Measurements from ENCODE around the gene ARFGAP3.

Gene ARFGAP3

GRCh38 chr22:42819412-42820044, 37.5 kb downstream of the ARFGAP3 start:
- no peak for DNase-seq (ENCODE audit: low read depth)

GRCh38 chr22:42817556-42817955, 39.5 kb downstream of the ARFGAP3 start:
- DNase-seq (ENCODE audit: low read depth), result no peak

GRCh38 chr22:42816336-42816735, 40.7 kb downstream of the ARFGAP3 start:
- no peak for DNase-seq (ENCODE audit: low read depth)

- no peak for DNase-seq (ENCODE audit: low read depth)
Measured at GRCh38 chr22:42814616-42815015, 42.5 kb downstream of the ARFGAP3 start.

GRCh38 chr22:42814215-42814614, 42.9 kb downstream of the ARFGAP3 start:
- DNase-seq (ENCODE audit: low read depth), result no peak

- no peak for DNase-seq (ENCODE audit: low read depth)
Measured at GRCh38 chr22:42813501-42813900, 43.6 kb downstream of the ARFGAP3 start.

- no peak for DNase-seq (ENCODE audit: low read depth)
Measured at GRCh38 chr22:42811459-42811858, 45.6 kb downstream of the ARFGAP3 start.

- no peak for DNase-seq (ENCODE audit: low read depth)
Measured at GRCh38 chr22:42808521-42808920, 48.6 kb downstream of the ARFGAP3 start.

GRCh38 chr22:42807185-42807584, 49.9 kb downstream of the ARFGAP3 start:
- no peak for DNase-seq (ENCODE audit: low read depth)

GRCh38 chr22:42805998-42806830, 50.9 kb downstream of the ARFGAP3 start:
- no peak for DNase-seq (ENCODE audit: low read depth)

- no peak for DNase-seq (ENCODE audit: low read depth)
Measured at GRCh38 chr22:42805016-42805997, 51.8 kb downstream of the ARFGAP3 start.

- no peak for DNase-seq (ENCODE audit: low read depth)
Measured at GRCh38 chr22:42803389-42803788, 53.7 kb downstream of the ARFGAP3 start.

- DNase-seq (ENCODE audit: low read depth), result no peak
Measured at GRCh38 chr22:42801252-42802080, 55.6 kb downstream of the ARFGAP3 start.

- DNase-seq (ENCODE audit: low read depth), result no peak
Measured at GRCh38 chr22:42800451-42801251, 56.4 kb downstream of the ARFGAP3 start.

GRCh38 chr22:42799461-42800405, 57.3 kb downstream of the ARFGAP3 start:
- DNase-seq (ENCODE audit: low read depth), result no peak

GRCh38 chr22:42799061-42799460, 58.0 kb downstream of the ARFGAP3 start:
- DNase-seq (ENCODE audit: low read depth), result no peak

- DNase-seq (ENCODE audit: low read depth), result no peak
Measured at GRCh38 chr22:42797011-42797410, 60.1 kb downstream of the ARFGAP3 start.

GRCh38 chr22:42796081-42796480, 61.0 kb downstream of the ARFGAP3 start:
- no peak for DNase-seq (ENCODE audit: low read depth)

Measured in activated T-cell treated with anti-CD3 and anti-CD28 coated beads for 48 hours (primary cell).